HG03457 (cell line): Measurements from ENCODE around the gene THSD4.
"Not testable (repeated sequence)": the region's sequence is repeated elsewhere in the genome, so short reads cannot be mapped to it uniquely, and the experiment has no call there.

Experiments used
- ATAC-seq: cut with Tn5 transposase; IDR thresholded peaks from one replicate; pipeline ENCODE4 v1.9.1; 2021; ENCODE audit warnings: moderate number of reproducible peaks; ENCODE audit not compliant: unreplicated experiment

The THSD4 gene

GRCh38 chr15:71362987-71363968, 248.0 kb downstream of the THSD4 start:
- ATAC-seq = no peak

- no peak for ATAC-seq
Observed at GRCh38 chr15:71364117-71364584, 248.9 kb downstream of the THSD4 start.

- no peak for ATAC-seq
Observed at GRCh38 chr15:71366522-71366921, 251.3 kb downstream of the THSD4 start.

GRCh38 chr15:71366926-71367325, 251.7 kb downstream of the THSD4 start:
- no peak for ATAC-seq

- not testable (repeated sequence) for ATAC-seq
Observed at GRCh38 chr15:71367737-71368136, 252.5 kb downstream of the THSD4 start.

GRCh38 chr15:71372769-71373168, 257.5 kb downstream of the THSD4 start:
- ATAC-seq = not testable (repeated sequence)

GRCh38 chr15:71373917-71374316, 258.6 kb downstream of the THSD4 start:
- no peak for ATAC-seq

GRCh38 chr15:71374607-71375352, 259.5 kb downstream of the THSD4 start:
- ATAC-seq = no peak

- no peak for ATAC-seq
Observed at GRCh38 chr15:71375934-71376333, 260.7 kb downstream of the THSD4 start.

- ATAC-seq = no peak
Observed at GRCh38 chr15:71379893-71380292, 264.6 kb downstream of the THSD4 start.

GRCh38 chr15:71380345-71380744, 265.1 kb downstream of the THSD4 start:
- ATAC-seq = no peak

GRCh38 chr15:71384501-71384900, 269.2 kb downstream of the THSD4 start:
- ATAC-seq = no peak

GRCh38 chr15:71385026-71385425, 269.8 kb downstream of the THSD4 start:
- no peak for ATAC-seq

- no peak for ATAC-seq
Observed at GRCh38 chr15:71385457-71385856, 270.2 kb downstream of the THSD4 start.

- ATAC-seq = no peak
Observed at GRCh38 chr15:71386005-71386404, 270.7 kb downstream of the THSD4 start.

GRCh38 chr15:71386448-71387236, 271.4 kb downstream of the THSD4 start:
- no peak for ATAC-seq

- ATAC-seq = no peak
Observed at GRCh38 chr15:71387810-71388209, 272.5 kb downstream of the THSD4 start.

- ATAC-seq = no peak
Observed at GRCh38 chr15:71390096-71390495, 274.8 kb downstream of the THSD4 start.

- ATAC-seq = no peak
Observed at GRCh38 chr15:71391421-71392088, 276.3 kb downstream of the THSD4 start.

GRCh38 chr15:71392861-71393283, 277.6 kb downstream of the THSD4 start:
- no peak for ATAC-seq
